Caco-2 (cell line): ENCODE measurements around the gene LLGL1. TPM values are rescaled to one million over a fixed set of nuclear protein-coding genes. Genes with fewer than 3 reads are reported as not detected.

Source experiments
- BruUV-seq: library from RNA; stranded (reverse); fragments of 400-500 nt; replicated peaks from 2 replicates; lab custom pipeline; 2021; lab: Mats Ljungman, UMichigan
- CTCF ChIA-PET: fragments of 300-600 bp; sonication (Branson Sonifier 250); formaldehyde crosslinking; loops from one replicate; lab custom pipeline; 2022; ENCODE audit warnings: antibody characterized with exemption; lab: Charles Lee
- POLR2A ChIA-PET: fragments of 300-600 bp; sonication (Branson Sonifier 250); formaldehyde crosslinking; loops from one replicate; lab custom pipeline; 2022; ENCODE audit warnings: antibody characterized with exemption; lab: Charles Lee
- DNase-seq, 2 experiments: peaks; one replicate each; pipeline versions ENCODE4 v3.0.0 to v3.0.0-alpha.2; 2020 to 2022
- H3K27me3 ChIP-seq: replicated peaks from 2 replicates; pipeline ENCODE4 v1.6.0; 2011; ENCODE audit warnings: low read length; ENCODE audit not compliant: control insufficient read depth, insufficient read depth
- H3K36me3 ChIP-seq: 2 replicates; pipeline ENCODE4 v1.5.1; 2011; ENCODE audit warnings: low read length; ENCODE audit not compliant: control insufficient read depth, insufficient read depth
- H3K4me1 ChIP-seq: fragments of 250-450 bp; sonication (Bioruptor Pico); 2 replicates; pipeline ENCODE4 v1.5.1; 2020; ENCODE audit warnings: mild to moderate bottlenecking
- H3K4me3 ChIP-seq: 2 replicates; pipeline ENCODE4 v1.5.1; 2011; ENCODE audit warnings: low read depth, mild to moderate bottlenecking, control low read depth, low read length
- H3K9me3 ChIP-seq: fragments of 250-450 bp; sonication (Bioruptor Pico); 2 replicates; pipeline ENCODE4 v1.5.1; 2020; ENCODE audit warnings: mild to moderate bottlenecking, moderate library complexity
- H3K27ac Mint-ChIP-seq: one replicate; pipeline ENCODE4 v1.8.0; 2022; ENCODE audit warnings: mixed read lengths; ENCODE audit not compliant: unreplicated experiment
- H3K27me3 Mint-ChIP-seq: one replicate; pipeline ENCODE4 v1.8.0; 2022; ENCODE audit warnings: mixed read lengths; ENCODE audit not compliant: insufficient read depth, unreplicated experiment
- H3K36me3 Mint-ChIP-seq: one replicate; pipeline ENCODE4 v1.8.0; 2022; ENCODE audit warnings: mild to moderate bottlenecking, mixed read lengths; ENCODE audit not compliant: insufficient read depth, unreplicated experiment
- H3K4me1 Mint-ChIP-seq: one replicate; pipeline ENCODE4 v1.8.0; 2022; ENCODE audit warnings: low read depth, mixed read lengths; ENCODE audit not compliant: unreplicated experiment
- H3K4me3 Mint-ChIP-seq: one replicate; pipeline ENCODE4 v1.8.0; 2022; ENCODE audit warnings: mild to moderate bottlenecking, moderate library complexity, mixed read lengths; ENCODE audit not compliant: unreplicated experiment
- H3K9me3 Mint-ChIP-seq: one replicate; pipeline ENCODE4 v1.8.0; 2022; ENCODE audit warnings: mixed read lengths; ENCODE audit not compliant: unreplicated experiment
- intact Hi-C: fragments of 100-400 bp; cut with micrococcal nuclease; formaldehyde crosslinking; loops from one replicate; pipeline ENCODE4 v1.10.0; 2022; ENCODE audit not compliant: unreplicated experiment
- total RNA-seq: library from RNA; stranded (reverse); gene quantifications from 2 replicates; pipeline ENCODE4 v1.2.3, GENCODE V29; 2022
- TF ChIP-seq, protein P1 (sequence below), 2 experiments: fragments of 200-600 bp in 1 of 2; IDR thresholded peaks; 1 replicate in 1 of 2; 2 replicates in 1 of 2; pipeline versions ENCODE4 v1.5.1 to v1.8.0; 2011 to 2022; ENCODE audit warnings: antibody characterized with exemption in 1 of 2, control low read depth in 1 of 2, inconsistent platforms in 1 of 2, low read depth in 1 of 2, low read length in 1 of 2, mild to moderate bottlenecking in 1 of 2, moderate library complexity in 1 of 2; ENCODE audit not compliant: insufficient read depth in 1 of 2, severe bottlenecking in 1 of 2, unreplicated experiment in 1 of 2

The LLGL1 gene
- total RNA-seq, 1 experiment from 2014 or later, result 41.3 TPM

DNA sequence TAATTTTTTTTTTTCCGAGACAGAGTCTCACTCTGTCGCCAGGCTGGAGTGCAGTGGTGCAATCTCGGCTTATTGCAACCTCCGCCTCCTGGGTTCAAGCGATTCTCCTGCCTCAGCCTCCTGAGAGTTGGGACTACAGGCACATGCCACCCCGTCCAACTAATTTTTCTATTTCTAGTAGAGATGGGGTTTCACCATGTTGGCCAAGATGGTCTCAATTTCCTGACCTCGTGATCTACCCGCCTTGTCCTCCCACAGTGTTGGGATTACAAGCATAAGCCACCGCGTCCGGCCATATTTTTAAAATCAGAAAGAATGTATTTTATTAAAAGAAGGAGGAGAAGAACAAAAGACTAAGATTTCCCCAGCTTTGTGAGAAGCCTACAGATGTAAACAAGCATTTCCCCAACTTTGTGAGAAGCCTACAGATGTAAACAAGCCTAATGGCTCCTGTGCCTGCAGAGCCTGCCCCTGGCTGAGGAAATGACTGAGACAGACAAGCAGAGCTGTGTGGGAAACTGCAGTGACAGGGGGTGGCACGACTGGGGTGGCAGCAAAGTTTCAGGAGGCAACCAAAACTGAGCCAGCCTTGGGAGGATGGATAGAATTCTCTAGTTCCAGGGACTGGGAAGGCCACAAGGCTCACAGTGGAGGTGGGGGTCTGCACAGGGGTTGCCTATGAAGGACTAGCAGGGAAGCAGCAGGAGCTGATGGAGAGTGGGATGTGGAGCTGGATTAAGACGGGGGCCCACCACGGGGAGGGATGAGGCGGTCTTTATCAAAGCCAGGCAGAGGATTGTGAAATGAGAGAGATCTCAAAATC is 66.5 kb downstream of the LLGL1 start:
- Histone ChIP-seq H3K9me3 (0 out of 2 replicates have a peak, but pooled peaks cover 5% of the 10 kb centered on the region), H3K27me3 (no peaks in the 10 kb centered on the region), H3K4me1 (no peaks in the 10 kb centered on the region), H3K4me3 (no peak overlapping the region), H3K36me3 (peaks cover 4% of the 10 kb centered on the region; the same call in 1 of the 2 replicates)
- Mint-ChIP-seq H3K4me3 (no peak overlapping the region), H3K9me3 (no peaks in the 10 kb centered on the region), H3K27ac (no peak overlapping the region), H3K27me3 (no peaks in the 10 kb centered on the region), H3K4me1 (no peaks in the 10 kb centered on the region), H3K36me3 (peaks cover 93% of the 10 kb centered on the region)
- no peak for DNase-seq
- BruUV-seq, result no TSS peak
- ChIA-PET CTCF (no interaction called here), POLR2A (no interaction called here)
- TF ChIP-seq, protein P1, sequence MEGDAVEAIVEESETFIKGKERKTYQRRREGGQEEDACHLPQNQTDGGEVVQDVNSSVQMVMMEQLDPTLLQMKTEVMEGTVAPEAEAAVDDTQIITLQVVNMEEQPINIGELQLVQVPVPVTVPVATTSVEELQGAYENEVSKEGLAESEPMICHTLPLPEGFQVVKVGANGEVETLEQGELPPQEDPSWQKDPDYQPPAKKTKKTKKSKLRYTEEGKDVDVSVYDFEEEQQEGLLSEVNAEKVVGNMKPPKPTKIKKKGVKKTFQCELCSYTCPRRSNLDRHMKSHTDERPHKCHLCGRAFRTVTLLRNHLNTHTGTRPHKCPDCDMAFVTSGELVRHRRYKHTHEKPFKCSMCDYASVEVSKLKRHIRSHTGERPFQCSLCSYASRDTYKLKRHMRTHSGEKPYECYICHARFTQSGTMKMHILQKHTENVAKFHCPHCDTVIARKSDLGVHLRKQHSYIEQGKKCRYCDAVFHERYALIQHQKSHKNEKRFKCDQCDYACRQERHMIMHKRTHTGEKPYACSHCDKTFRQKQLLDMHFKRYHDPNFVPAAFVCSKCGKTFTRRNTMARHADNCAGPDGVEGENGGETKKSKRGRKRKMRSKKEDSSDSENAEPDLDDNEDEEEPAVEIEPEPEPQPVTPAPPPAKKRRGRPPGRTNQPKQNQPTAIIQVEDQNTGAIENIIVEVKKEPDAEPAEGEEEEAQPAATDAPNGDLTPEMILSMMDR (IDR thresholded peaks at IDR 0.05; ENCODE audit: insufficient read depth in 1 of 2, low read depth in 1 of 2, low read length in 1 of 2, severe bottlenecking in 1 of 2, unreplicated experiment in 1 of 2), result no peak
- intact Hi-C loops, result no loop called here

Other genes starting within 250 kb of the LLGL1 start
- gene ATPAF2, start 186.5 kb upstream of the LLGL1 start, total RNA-seq, result 37.9 and 40.3 TPM in 2 replicates
- gene GID4, start 186.2 kb upstream of the LLGL1 start, total RNA-seq, result 12.7 and 14.0 TPM in 2 replicates
- gene DRG2, start 137.7 kb upstream of the LLGL1 start, total RNA-seq, result 47.9 and 54.8 TPM in 2 replicates
- gene MYO15A, start 116.9 kb upstream of the LLGL1 start, total RNA-seq, result 0.21 TPM in 1 of 2 replicates, not detected in the other
- 99.0 and 101 TPM in 2 replicates for gene ALKBH5, start 41.8 kb upstream of the LLGL1 start, total RNA-seq
- 343 and 392 TPM in 2 replicates for gene FLII, start 33.1 kb downstream of the LLGL1 start, total RNA-seq
- 22.3 and 22.8 TPM in 2 replicates for gene MIEF2, start 35.0 kb downstream of the LLGL1 start, total RNA-seq
- gene TOP3A, start 89.4 kb downstream of the LLGL1 start, total RNA-seq, result 73.7 and 81.1 TPM in 2 replicates
- 28.4 TPM in 2 replicates for gene SMCR8, start 89.7 kb downstream of the LLGL1 start, total RNA-seq
- gene SHMT1, start 137.9 kb downstream of the LLGL1 start, total RNA-seq, result 69.4 and 72.4 TPM in 2 replicates
- gene EVPLL, start 152.1 kb downstream of the LLGL1 start, total RNA-seq, result not detected in 2 replicates